Smooth muscle cell (in vitro differentiated cells): ENCODE data around the gene SAMD4A. TPM values are rescaled to one million over a fixed set of nuclear protein-coding genes. Genes with fewer than 3 reads are reported as not detected.

Experiments
- DNase-seq: peaks from one replicate; lab custom pipeline; 2025; ENCODE audit not compliant: unreplicated experiment; lab: John Stamatoyannopoulos, UW
- H2AFZ ChIP-seq: fragments of 200-600 bp; sonication (generic); 2 replicates; pipeline ENCODE4 v1.6.0; 2016; ENCODE audit warnings: antibody characterized with exemption, low read depth, mild to moderate bottlenecking
- H3F3A ChIP-seq: fragments of 200-600 bp; sonication (generic); 2 replicates; pipeline ENCODE4 v1.6.0; 2017; ENCODE audit warnings: antibody characterized with exemption, low read depth
- H3K27ac ChIP-seq: fragments of 200-600 bp; sonication (generic); 2 replicates; pipeline ENCODE4 v1.5.1; 2016; ENCODE audit warnings: low read depth, mild to moderate bottlenecking
- H3K27me3 ChIP-seq: fragments of 200-600 bp; sonication (generic); 2 replicates; pipeline ENCODE4 v1.6.1; 2016; ENCODE audit warnings: low read depth, mild to moderate bottlenecking
- H3K36me3 ChIP-seq: fragments of 200-600 bp; sonication (generic); 2 replicates; pipeline ENCODE4 v1.5.1; 2016; ENCODE audit warnings: low read depth
- H3K4me1 ChIP-seq: fragments of 200-600 bp; sonication (generic); 2 replicates; pipeline ENCODE4 v1.5.1; 2016; ENCODE audit warnings: low read depth
- H3K4me2 ChIP-seq: fragments of 200-600 bp; sonication (generic); 2 replicates; pipeline ENCODE4 v1.6.0; 2016; ENCODE audit warnings: mild to moderate bottlenecking
- H3K4me3 ChIP-seq: fragments of 200-600 bp; sonication (generic); 2 replicates; pipeline ENCODE4 v1.5.1; 2016; ENCODE audit warnings: mild to moderate bottlenecking
- H3K79me2 ChIP-seq: fragments of 200-600 bp; sonication (generic); 2 replicates; pipeline ENCODE4 v1.6.0; 2016; ENCODE audit warnings: low read depth, mild to moderate bottlenecking
- H3K9ac ChIP-seq: fragments of 200-600 bp; sonication (generic); 2 replicates; pipeline ENCODE4 v1.6.0; 2016; ENCODE audit warnings: low read depth
- H3K9me3 ChIP-seq: fragments of 200-600 bp; sonication (generic); replicated peaks from 2 replicates; pipeline ENCODE4 v1.5.1; 2016; ENCODE audit warnings: low read depth
- H4K20me1 ChIP-seq: fragments of 200-600 bp; sonication (generic); 2 replicates; pipeline ENCODE4 v1.6.0; 2016; ENCODE audit warnings: low read depth
- CTCF ChIP-seq: fragments of 200-600 bp; sonication (generic); IDR thresholded peaks from 2 replicates; pipeline ENCODE4 v1.5.1; 2017; ENCODE audit warnings: borderline replicate concordance, mild to moderate bottlenecking, antibody characterized with exemption; ENCODE audit not compliant: insufficient read depth, poor library complexity, severe bottlenecking
- WGBS: methylation state at CpG from one replicate; pipeline ENCODE4 v1.1.7; 2016; ENCODE audit warnings: low lambda C conversion rate; 5-methylcytosine and 5-hydroxymethylcytosine counted together
- polyA plus RNA-seq: library from polyadenylated mRNA; unstranded; fragments of >200 nt; fragmentation: Nextera tagmentation; extraction: Ambion mirVana; gene quantifications from 2 replicates; pipeline ENCODE4 v1.2.1, GENCODE V29; 2016
- total RNA-seq: library from RNA; depleted of rRNA; stranded (reverse); fragments of >200 nt; gene quantifications from 2 replicates; pipeline ENCODE4 v1.2.3, GENCODE V29; 2014

The SAMD4A gene
- total and polyA plus RNA-seq, 2 experiments from 2014 or later = 9.2 to 36.7 TPM

GRCh38 chr14:54686219-54686870 is 119.4 kb downstream of the SAMD4A start:
- H3K27me3 ChIP-seq = no peaks in the 10 kb centered on the region
- peak overlapping the region; percentile 92 for H3K27ac ChIP-seq
- H4K20me1 ChIP-seq = peaks cover 14% of the 10 kb centered on the region
- no peaks in the 10 kb centered on the region for H3K9me3 ChIP-seq
- peaks cover 40% of the 10 kb centered on the region for H3F3A ChIP-seq
- peaks cover 25% of the 10 kb centered on the region for H3K4me1 ChIP-seq
- H3K79me2 ChIP-seq = peaks cover 53% of the 10 kb centered on the region
- WGBS = 57% methylated on average over 8 of the region's 8 CpGs
- H3K36me3 ChIP-seq = no peaks in the 10 kb centered on the region
- no peak overlapping the region for H3K4me3 ChIP-seq
- TF ChIP-seq CTCF = no peak
- peak overlapping the region; percentile 32 for H3K4me2 ChIP-seq
- peak overlapping the region; percentile 60 for H3K9ac ChIP-seq
- no peak for DNase-seq
- H2AFZ ChIP-seq = no peak overlapping the region

- Histone ChIP-seq H2AFZ (no peak overlapping the region), H3K4me2 (peak overlapping the region; percentile 32), H3K4me1 (peaks cover 25% of the 10 kb centered on the region), H3K27ac (peak overlapping the region; percentile 92), H3K9ac (peak overlapping the region; percentile 54), H3K9me3 (no peaks in the 10 kb centered on the region), H3K36me3 (no peaks in the 10 kb centered on the region), H3K27me3 (no peaks in the 10 kb centered on the region), H3K79me2 (peaks cover 53% of the 10 kb centered on the region), H4K20me1 (peaks cover 18% of the 10 kb centered on the region), H3F3A (peaks cover 43% of the 10 kb centered on the region), H3K4me3 (no peak overlapping the region)
- no peak for TF ChIP-seq CTCF
- WGBS = 85% methylated on average over 8 of the region's 8 CpGs
- no peak for DNase-seq
Measured at GRCh38 chr14:54686871-54687749, 120.2 kb downstream of the SAMD4A start.

- TF ChIP-seq CTCF = no peak
- H3K36me3 ChIP-seq = no peaks in the 10 kb centered on the region
- no peak overlapping the region for H3K4me2 ChIP-seq
- H3K9me3 ChIP-seq = no peaks in the 10 kb centered on the region
- no peak overlapping the region for H3K4me3 ChIP-seq
- no peak for DNase-seq
- peaks cover 56% of the 10 kb centered on the region for H3K79me2 ChIP-seq
- peaks cover 37% of the 10 kb centered on the region for H3F3A ChIP-seq
- H3K27ac ChIP-seq = peak overlapping the region; percentile 92
- 77% methylated on average over 2 of the region's 2 CpGs for WGBS
- H3K9ac ChIP-seq = no peak overlapping the region
- H2AFZ ChIP-seq = no peak overlapping the region
- H3K4me1 ChIP-seq = peaks cover 21% of the 10 kb centered on the region
- peaks cover 18% of the 10 kb centered on the region for H4K20me1 ChIP-seq
- H3K27me3 ChIP-seq = no peaks in the 10 kb centered on the region
Measured at GRCh38 chr14:54687750-54688119, 120.8 kb downstream of the SAMD4A start.
